GM12892 (cell line): ENCODE results near the gene KIAA1328.
A peak's percentile ranks its signal among the peaks of the same experiment; 100 is the strongest.

Source experiments
- POLR2A ChIP-seq: IDR thresholded peaks from 2 replicates; pipeline ENCODE4 v1.6.1; 2011; ENCODE audit warnings: low read depth, low read length, control low read depth
- POLR2AphosphoS5 ChIP-seq: IDR thresholded peaks from 2 replicates; pipeline ENCODE4 v1.6.1; 2011; ENCODE audit warnings: low read depth, low read length, control low read depth
- TAF1 ChIP-seq: IDR thresholded peaks from 2 replicates; pipeline ENCODE4 v1.6.1; 2011; ENCODE audit warnings: low read depth, mild to moderate bottlenecking, control low read depth, low read length, borderline replicate concordance

DNA sequence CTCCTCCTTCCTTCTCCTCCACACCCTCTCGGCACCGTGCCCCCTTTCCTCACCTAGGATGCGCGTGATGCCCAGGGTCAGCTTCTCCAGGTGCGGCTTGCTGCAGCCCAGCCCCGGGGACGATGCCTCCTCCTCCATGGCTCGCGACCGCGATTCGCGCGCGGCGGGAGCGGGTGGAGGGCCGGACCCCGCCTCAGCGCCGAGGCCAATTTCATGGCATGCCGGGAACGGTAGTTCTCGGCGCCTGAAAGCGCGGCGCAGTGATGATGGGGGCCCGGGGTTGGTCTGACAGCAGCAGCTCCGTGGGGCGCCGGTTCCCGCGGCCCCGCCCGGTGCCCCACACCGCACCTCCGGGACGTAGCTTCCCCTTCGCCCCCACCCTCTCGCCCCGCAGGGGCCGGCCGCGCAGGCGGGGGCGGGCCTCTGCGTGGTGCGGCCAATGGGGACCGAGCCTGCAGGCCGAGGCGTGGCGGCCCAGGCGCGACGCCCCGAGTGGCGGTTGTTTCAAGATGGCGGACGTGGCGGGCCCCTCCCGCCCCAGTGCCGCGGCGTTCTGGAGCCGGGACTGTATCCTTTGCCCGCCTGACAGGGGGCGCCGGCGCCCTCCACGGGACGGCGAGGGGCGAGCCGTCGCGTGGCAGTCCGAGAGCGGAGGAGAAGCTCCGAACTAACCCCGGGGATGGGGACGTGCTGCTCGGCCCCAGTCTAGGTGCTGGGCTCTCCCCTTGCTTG is at the start of gene KIAA1328, which contains the start of gene TPGS2:
- TF ChIP-seq POLR2AphosphoS5 (no peak), POLR2A (peak; percentile 76; the same call in 1 of the 2 replicates), TAF1 (peak; percentile 32; the same call in 1 of the 2 replicates)
